NT2/D1 (cell line): Measurements from ENCODE around the gene ZNF460.

Experiments
- SUZ12 ChIP-seq: IDR thresholded peaks from 2 replicates; pipeline ENCODE4 v1.6.1; 2011; ENCODE audit not compliant: insufficient read length, insufficient read depth; ENCODE audit errors: extremely low read depth
- YY1 ChIP-seq: IDR thresholded peaks from 2 replicates; pipeline ENCODE4 v1.6.1; 2011; ENCODE audit not compliant: insufficient read length, insufficient read depth
- ZNF274 ChIP-seq: IDR thresholded peaks from 2 replicates; pipeline ENCODE4 v1.6.1; 2011; ENCODE audit warnings: mild to moderate bottlenecking, low read depth, low read length

DNA sequence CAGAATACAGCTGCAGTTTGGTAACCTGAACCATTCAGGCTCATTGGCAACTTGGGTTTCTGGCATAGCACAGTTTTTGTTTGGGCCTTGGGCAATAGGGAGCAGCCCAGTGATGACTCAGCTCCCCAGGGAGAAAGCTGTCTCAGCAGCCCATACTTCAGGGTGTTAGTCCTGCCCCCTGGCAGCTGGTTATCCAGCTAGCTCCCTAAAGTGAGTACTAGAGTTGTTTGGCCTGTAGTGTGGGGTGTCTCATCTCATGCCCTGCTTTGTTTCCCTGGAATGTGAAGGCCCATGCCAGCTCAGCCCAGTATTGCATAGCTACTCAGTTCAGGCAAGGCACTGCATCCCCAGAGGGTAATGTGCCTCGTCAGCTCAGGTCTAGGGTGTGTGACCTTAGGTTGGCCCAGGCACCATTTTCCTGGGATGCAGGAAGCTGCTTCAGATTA lies 21.8 kb downstream of the ZNF460 start:
- TF ChIP-seq ZNF274 (no peak), YY1 (no peak), SUZ12 (no peak)
